ENCODE measurements around the gene OPTC. TPM values are rescaled to one million over a fixed set of nuclear protein-coding genes. Genes with fewer than 3 reads are reported as not detected.

The OPTC gene
- total RNA-seq, 1 experiment from 2014 or later = not detected

GRCh38 chr1:203467550-203467921 lies 26.4 kb upstream of the OPTC start (continued):
- no peak for TF ChIP-seq CTCF (IDR thresholded peaks at IDR 0.05 in 2 of 3, conservative IDR thresholded peaks at IDR 0.05 in 1 of 3; ENCODE audit: borderline replicate concordance in 1 of 3, insufficient read depth in 1 of 3, low read depth in 2 of 3, low read length in 2 of 3)

- ChIA-PET POLR2A (no interaction called here), RAD21 (ENCODE audit: low non-redundant PET in 1 of 2, low total read pairs in 2 of 2, uncharacterized antibody in 2 of 2, unreplicated experiment in 2 of 2) (no interaction called here), CTCF (no interaction called here)
- no TSS peak for BruUV-seq (replicated peaks)
- Histone ChIP-seq H3K4me1 (ENCODE audit: control insufficient read depth in 1 of 2, insufficient read depth in 2 of 2, low read length in 2 of 2) (no peaks in the 10 kb centered on the region), H4K20me1 (ENCODE audit: insufficient read depth) (no peaks in the 10 kb centered on the region), H3K4me3 (replicated peaks in 1 of 2; ENCODE audit: low read depth in 1 of 2, low read length in 2 of 2) (no peak overlapping the region), H3K36me3 (ENCODE audit: control insufficient read depth in 1 of 2, insufficient read depth in 2 of 2, low read length in 2 of 2) (no peaks in the 10 kb centered on the region), H3K9ac (ENCODE audit: low read length) (no peak overlapping the region), H3K27me3 (ENCODE audit: insufficient read depth, low read length) (peaks cover 5% of the 10 kb centered on the region; the same call in 1 of the 2 replicates), H3K9me2 (ENCODE audit: insufficient read depth) (no peaks in the 10 kb centered on the region), H3K27ac (ENCODE audit: low read depth, low read length) (no peak overlapping the region), H2AFZ (ENCODE audit: low read depth, low read length, poor library complexity, severe bottlenecking) (no peak overlapping the region), H3K4me2 (ENCODE audit: low read length) (no peak overlapping the region), H3K9me3 (ENCODE audit: control insufficient read depth in 1 of 2, insufficient read depth in 1 of 2, low read depth in 1 of 2, low read length in 2 of 2) (no peaks in the 10 kb centered on the region), H3K79me2 (ENCODE audit: insufficient read depth, low read length) (no peaks in the 10 kb centered on the region)
- intact Hi-C loops (cut with micrococcal nuclease) = no loop called here
- TF ChIP-seq SIN3A (IDR thresholded peaks at IDR 0.05; ENCODE audit: low read depth) (no peak), ZNF274 (IDR thresholded peaks at IDR 0.05; ENCODE audit: low read depth, low read length) (no peak), EZH2 (IDR thresholded peaks at IDR 0.05) (no peak), CBX3 (IDR thresholded peaks at IDR 0.05; ENCODE audit: low read depth) (no peak), CEBPB (IDR thresholded peaks at IDR 0.05; ENCODE audit: low read depth) (no peak), EGR1 (IDR thresholded peaks at IDR 0.05; ENCODE audit: low read depth) (no peak), SRF (IDR thresholded peaks at IDR 0.05; ENCODE audit: low read depth) (no peak), POLR2AphosphoS5 (IDR thresholded peaks at IDR 0.05; ENCODE audit: low read depth, low read length) (no peak), ZFX (IDR thresholded peaks at IDR 0.05) (no peak), YY1 (IDR thresholded peaks at IDR 0.05; ENCODE audit: extremely low read depth, insufficient replicate concordance, low read depth, low read length) (no peak), CTCF (IDR thresholded peaks at IDR 0.05 in 2 of 3, conservative IDR thresholded peaks at IDR 0.05 in 1 of 3; ENCODE audit: borderline replicate concordance in 1 of 3, insufficient read depth in 1 of 3, low read depth in 2 of 3, low read length in 2 of 3) (no peak), SP1 (IDR thresholded peaks at IDR 0.05; ENCODE audit: low read depth) (no peak), EZH2phosphoT487 (IDR thresholded peaks at IDR 0.05; ENCODE audit: borderline replicate concordance) (no peak), FOSL1 (IDR thresholded peaks at IDR 0.05; ENCODE audit: low read depth) (no peak)
- TF ChIP-seq, protein P1, sequence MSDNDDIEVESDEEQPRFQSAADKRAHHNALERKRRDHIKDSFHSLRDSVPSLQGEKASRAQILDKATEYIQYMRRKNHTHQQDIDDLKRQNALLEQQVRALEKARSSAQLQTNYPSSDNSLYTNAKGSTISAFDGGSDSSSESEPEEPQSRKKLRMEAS (IDR thresholded peaks at IDR 0.05) = no peak
- TF ChIP-seq, protein P2, sequence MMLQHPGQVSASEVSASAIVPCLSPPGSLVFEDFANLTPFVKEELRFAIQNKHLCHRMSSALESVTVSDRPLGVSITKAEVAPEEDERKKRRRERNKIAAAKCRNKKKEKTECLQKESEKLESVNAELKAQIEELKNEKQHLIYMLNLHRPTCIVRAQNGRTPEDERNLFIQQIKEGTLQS (IDR thresholded peaks at IDR 0.05) = no peak
- TF ChIP-seq, protein P3, sequence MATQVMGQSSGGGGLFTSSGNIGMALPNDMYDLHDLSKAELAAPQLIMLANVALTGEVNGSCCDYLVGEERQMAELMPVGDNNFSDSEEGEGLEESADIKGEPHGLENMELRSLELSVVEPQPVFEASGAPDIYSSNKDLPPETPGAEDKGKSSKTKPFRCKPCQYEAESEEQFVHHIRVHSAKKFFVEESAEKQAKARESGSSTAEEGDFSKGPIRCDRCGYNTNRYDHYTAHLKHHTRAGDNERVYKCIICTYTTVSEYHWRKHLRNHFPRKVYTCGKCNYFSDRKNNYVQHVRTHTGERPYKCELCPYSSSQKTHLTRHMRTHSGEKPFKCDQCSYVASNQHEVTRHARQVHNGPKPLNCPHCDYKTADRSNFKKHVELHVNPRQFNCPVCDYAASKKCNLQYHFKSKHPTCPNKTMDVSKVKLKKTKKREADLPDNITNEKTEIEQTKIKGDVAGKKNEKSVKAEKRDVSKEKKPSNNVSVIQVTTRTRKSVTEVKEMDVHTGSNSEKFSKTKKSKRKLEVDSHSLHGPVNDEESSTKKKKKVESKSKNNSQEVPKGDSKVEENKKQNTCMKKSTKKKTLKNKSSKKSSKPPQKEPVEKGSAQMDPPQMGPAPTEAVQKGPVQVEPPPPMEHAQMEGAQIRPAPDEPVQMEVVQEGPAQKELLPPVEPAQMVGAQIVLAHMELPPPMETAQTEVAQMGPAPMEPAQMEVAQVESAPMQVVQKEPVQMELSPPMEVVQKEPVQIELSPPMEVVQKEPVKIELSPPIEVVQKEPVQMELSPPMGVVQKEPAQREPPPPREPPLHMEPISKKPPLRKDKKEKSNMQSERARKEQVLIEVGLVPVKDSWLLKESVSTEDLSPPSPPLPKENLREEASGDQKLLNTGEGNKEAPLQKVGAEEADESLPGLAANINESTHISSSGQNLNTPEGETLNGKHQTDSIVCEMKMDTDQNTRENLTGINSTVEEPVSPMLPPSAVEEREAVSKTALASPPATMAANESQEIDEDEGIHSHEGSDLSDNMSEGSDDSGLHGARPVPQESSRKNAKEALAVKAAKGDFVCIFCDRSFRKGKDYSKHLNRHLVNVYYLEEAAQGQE (IDR thresholded peaks at IDR 0.05; ENCODE audit: low read depth) = no peak
- ATAC-seq (no peak), DNase-seq (ENCODE audit: low read depth, low spot score) (no peak)
Observed at GRCh38 chr1:203468326-203468725, 25.6 kb upstream of the OPTC start.
